ENCODE measurements around the gene HS3ST3A1. TPM values are rescaled to one million over a fixed set of nuclear protein-coding genes. Genes with fewer than 3 reads are reported as not detected.

The HS3ST3A1 gene
- polyA plus RNA-seq, 3 donors = 0.20 TPM; not detected in 2

- Histone ChIP-seq H3K9me3 (replicated peaks in 1 of 2; ENCODE audit: control insufficient read depth in 1 of 2, insufficient read depth in 1 of 2, low read length in 2 of 2) (no peaks in the 10 kb centered on the region), H3K27me3 (ENCODE audit: control insufficient read depth in 2 of 2, insufficient read depth in 2 of 2, low read length in 2 of 2) (no peaks in the 10 kb centered on the region), H3K79me2 (ENCODE audit: insufficient read depth, low read length) (no peaks in the 10 kb centered on the region), H4K20me1 (ENCODE audit: insufficient read depth, low read length) (no peaks in the 10 kb centered on the region), H3K27ac (ENCODE audit: low read depth in 1 of 2, low read length in 2 of 2) (no peak overlapping the region), H3K9ac (ENCODE audit: insufficient read depth, low read length, poor library complexity, severe bottlenecking) (no peak overlapping the region), H3K4me1 (ENCODE audit: control insufficient read depth in 1 of 2, insufficient read depth in 2 of 2, low read length in 2 of 2) (no peaks in the 10 kb centered on the region), H2AFZ (ENCODE audit: insufficient read depth, low read depth, low read length, poor library complexity, severe bottlenecking) (no peak overlapping the region), H3K4me3 (replicated peaks in 1 of 3; ENCODE audit: low read depth in 2 of 3, low read length in 3 of 3) (no peak overlapping the region), H3K36me3 (replicated peaks in 1 of 2; ENCODE audit: control insufficient read depth in 1 of 2, insufficient read depth in 2 of 2, low read length in 2 of 2) (no peaks in the 10 kb centered on the region), H3K4me2 (replicated peaks; ENCODE audit: extremely low read depth, low read length, poor library complexity, severe bottlenecking) (no peak overlapping the region)
- H3K9me3 Mint-ChIP-seq = peaks cover 0 to 5% (median 0%) of the 10 kb centered on the region in 7 donors
- WGBS (ENCODE audit: insufficient coverage) = 94% methylated on average over 2 of the region's 2 CpGs
- H3K36me3 Mint-ChIP-seq = no peaks in the 10 kb centered on the region
- no peak overlapping the region for H3K27ac Mint-ChIP-seq
- intact Hi-C loops (cut with micrococcal nuclease) = no loop called here
- H3K4me3 Mint-ChIP-seq = no peak overlapping the region
- H3K27me3 Mint-ChIP-seq (ENCODE audit: low read depth in 3 of 3) = peaks cover 0 to 3% (median 0%) of the 10 kb centered on the region in 3 donors
- no peaks in the 10 kb centered on the region for H3K4me1 Mint-ChIP-seq
- no peak for TF ChIP-seq CTCF (IDR thresholded peaks at IDR 0.05)
- DNase-seq = no peak
Observed at GRCh38 chr17:13642188-13642587, 40.5 kb upstream of the HS3ST3A1 start.

- Histone ChIP-seq H3K27ac (ENCODE audit: low read depth in 1 of 2, low read length in 2 of 2) (no peak overlapping the region), H2AFZ (ENCODE audit: insufficient read depth, low read depth, low read length, poor library complexity, severe bottlenecking) (no peak overlapping the region), H3K4me2 (replicated peaks; ENCODE audit: extremely low read depth, low read length, poor library complexity, severe bottlenecking) (no peak overlapping the region), H3K9me3 (replicated peaks in 1 of 2; ENCODE audit: control insufficient read depth in 1 of 2, insufficient read depth in 1 of 2, low read length in 2 of 2) (no peaks in the 10 kb centered on the region), H3K9ac (ENCODE audit: insufficient read depth, low read length, poor library complexity, severe bottlenecking) (no peak overlapping the region), H3K4me3 (replicated peaks in 1 of 3; ENCODE audit: low read depth in 2 of 3, low read length in 3 of 3) (no peak overlapping the region), H3K36me3 (replicated peaks in 1 of 2; ENCODE audit: control insufficient read depth in 1 of 2, insufficient read depth in 2 of 2, low read length in 2 of 2) (no peaks in the 10 kb centered on the region), H3K79me2 (ENCODE audit: insufficient read depth, low read length) (no peaks in the 10 kb centered on the region), H3K27me3 (ENCODE audit: control insufficient read depth in 2 of 2, insufficient read depth in 2 of 2, low read length in 2 of 2) (no peaks in the 10 kb centered on the region), H4K20me1 (ENCODE audit: insufficient read depth, low read length) (no peaks in the 10 kb centered on the region), H3K4me1 (ENCODE audit: control insufficient read depth in 1 of 2, insufficient read depth in 2 of 2, low read length in 2 of 2) (no peaks in the 10 kb centered on the region)
- H3K9me3 Mint-ChIP-seq = peaks cover 0 to 3% (median 0%) of the 10 kb centered on the region in 7 donors
- H3K27me3 Mint-ChIP-seq (ENCODE audit: low read depth in 3 of 3) = peaks cover 0 to 3% (median 0%) of the 10 kb centered on the region in 3 donors
- DNase-seq = no peak
- no peaks in the 10 kb centered on the region for H3K4me1 Mint-ChIP-seq
- no peak overlapping the region for H3K27ac Mint-ChIP-seq
- no peak for TF ChIP-seq CTCF (IDR thresholded peaks at IDR 0.05)
- intact Hi-C loops (cut with micrococcal nuclease) = no loop called here
- WGBS (ENCODE audit: insufficient coverage) = 71% methylated on average over 2 of the region's 3 CpGs
- H3K4me3 Mint-ChIP-seq = no peak overlapping the region
- no peaks in the 10 kb centered on the region for H3K36me3 Mint-ChIP-seq
Observed at GRCh38 chr17:13640551-13640950, 38.8 kb upstream of the HS3ST3A1 start.

Data from CD14-positive monocyte (primary cell).